Measurements from ENCODE around the gene APOO. TPM values are rescaled to one million over a fixed set of nuclear protein-coding genes. Genes with fewer than 3 reads are reported as not detected.

APOO gene
- total RNA-seq, 1 donor from 2014 or later = 81.0 TPM

DNA sequence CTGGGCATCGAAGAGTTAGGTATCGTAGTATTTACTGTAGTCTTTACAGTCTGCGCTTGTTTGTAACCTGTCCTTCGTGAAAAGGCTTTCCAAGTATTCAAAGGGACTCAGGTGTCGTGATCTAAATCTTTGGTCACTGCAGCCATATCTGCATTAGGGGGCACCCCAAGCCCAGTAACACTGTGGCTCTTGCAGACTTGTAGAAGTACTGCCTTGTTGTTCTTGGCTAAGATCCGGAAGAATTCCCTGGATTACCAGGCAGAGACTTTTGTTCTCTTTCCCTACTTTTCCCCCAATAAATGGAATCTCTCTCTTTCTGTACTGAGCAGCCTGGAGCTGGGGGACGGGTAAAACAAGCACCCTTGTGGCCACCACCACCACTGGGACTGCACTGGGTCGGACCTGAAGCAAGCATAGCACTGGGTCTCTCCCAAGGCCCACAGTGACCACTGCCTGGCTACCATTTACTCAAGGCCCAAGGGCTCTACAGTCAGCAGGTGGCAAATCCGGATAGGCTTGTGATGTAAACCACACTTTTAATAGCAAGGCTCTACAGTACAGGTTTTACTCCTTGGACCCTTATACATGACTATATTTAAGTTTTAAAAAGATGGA lies 12.1 kb upstream of the APOO start:
- peaks cover 6% of the 10 kb centered on the region for H3K4me1 ChIP-seq
- H3K4me3 ChIP-seq = no peak overlapping the region
- peak overlapping the region; percentile 60 for H2AFZ ChIP-seq (replicated peaks)
- DNase-seq (ENCODE audit: low spot score) = peak; percentile 74
- TF ChIP-seq EZH2phosphoT487 (IDR thresholded peaks at IDR 0.05) (no peak), CTCF (IDR thresholded peaks at IDR 0.05) (peak; percentile 67), EZH2 (IDR thresholded peaks at IDR 0.05) (no peak)
- H3K27me3 ChIP-seq = no peaks in the 10 kb centered on the region
- H3K27me3 Mint-ChIP-seq (ENCODE audit: insufficient read depth, low read depth) = no peaks in the 10 kb centered on the region
- H3K36me3 ChIP-seq = no peaks in the 10 kb centered on the region
- H3K4me2 ChIP-seq = peak overlapping the region; percentile 23
- no peaks in the 10 kb centered on the region for H3K36me3 Mint-ChIP-seq
- peak overlapping the region; percentile 59 for H3K27ac ChIP-seq
- peaks cover 9% of the 10 kb centered on the region for H3K9me3 Mint-ChIP-seq
- no peak overlapping the region for H3K4me3 Mint-ChIP-seq
- H3K9ac ChIP-seq = no peak overlapping the region
- no peak overlapping the region for H3K27ac Mint-ChIP-seq
- H3K9me3 ChIP-seq (ENCODE audit: low read depth) = no peaks in the 10 kb centered on the region
- H3F3A ChIP-seq (ENCODE audit: low read depth) = peaks cover 12% of the 10 kb centered on the region
- H3K79me2 ChIP-seq (ENCODE audit: low read depth) = no peaks in the 10 kb centered on the region
- H4K20me1 ChIP-seq (ENCODE audit: low read depth) = no peaks in the 10 kb centered on the region
- H3K4me1 Mint-ChIP-seq = no peaks in the 10 kb centered on the region

DNA sequence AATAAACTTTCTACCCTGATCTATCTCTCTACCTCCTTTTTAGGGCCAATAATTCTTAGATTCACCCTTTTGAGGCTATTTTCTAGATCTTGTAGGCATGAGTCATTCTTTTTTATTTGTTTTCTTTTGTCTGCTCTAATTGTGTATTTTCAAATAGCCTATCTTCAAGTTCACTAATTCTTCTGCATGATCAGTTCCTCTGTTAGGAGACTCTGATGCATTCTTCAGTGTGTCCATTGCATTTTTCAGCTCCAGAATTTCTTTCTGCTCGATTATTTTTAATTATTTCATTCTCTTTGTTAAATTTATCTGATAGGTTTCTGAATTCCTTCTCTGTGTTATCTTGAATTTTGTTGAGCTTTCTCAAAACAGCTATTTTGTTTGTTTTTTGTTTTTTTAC lies 11.4 kb upstream of the APOO start:
- Mint-ChIP-seq H3K27ac (no peak overlapping the region), H3K27me3 (ENCODE audit: insufficient read depth, low read depth) (no peaks in the 10 kb centered on the region), H3K4me3 (no peak overlapping the region), H3K4me1 (no peaks in the 10 kb centered on the region), H3K9me3 (peaks cover 9% of the 10 kb centered on the region), H3K36me3 (no peaks in the 10 kb centered on the region)
- Histone ChIP-seq H3K9ac (no peak overlapping the region), H3K36me3 (no peaks in the 10 kb centered on the region), H3K79me2 (ENCODE audit: low read depth) (no peaks in the 10 kb centered on the region), H4K20me1 (ENCODE audit: low read depth) (no peaks in the 10 kb centered on the region), H3F3A (ENCODE audit: low read depth) (peaks cover 12% of the 10 kb centered on the region), H3K9me3 (ENCODE audit: low read depth) (no peaks in the 10 kb centered on the region), H3K4me2 (no peak overlapping the region), H2AFZ (replicated peaks) (no peak overlapping the region), H3K4me1 (peaks cover 6% of the 10 kb centered on the region), H3K4me3 (no peak overlapping the region), H3K27me3 (no peaks in the 10 kb centered on the region), H3K27ac (no peak overlapping the region)
- TF ChIP-seq EZH2phosphoT487 (IDR thresholded peaks at IDR 0.05) (no peak), CTCF (IDR thresholded peaks at IDR 0.05) (no peak), EZH2 (IDR thresholded peaks at IDR 0.05) (no peak)
- DNase-seq (ENCODE audit: low spot score) = no peak

DNA sequence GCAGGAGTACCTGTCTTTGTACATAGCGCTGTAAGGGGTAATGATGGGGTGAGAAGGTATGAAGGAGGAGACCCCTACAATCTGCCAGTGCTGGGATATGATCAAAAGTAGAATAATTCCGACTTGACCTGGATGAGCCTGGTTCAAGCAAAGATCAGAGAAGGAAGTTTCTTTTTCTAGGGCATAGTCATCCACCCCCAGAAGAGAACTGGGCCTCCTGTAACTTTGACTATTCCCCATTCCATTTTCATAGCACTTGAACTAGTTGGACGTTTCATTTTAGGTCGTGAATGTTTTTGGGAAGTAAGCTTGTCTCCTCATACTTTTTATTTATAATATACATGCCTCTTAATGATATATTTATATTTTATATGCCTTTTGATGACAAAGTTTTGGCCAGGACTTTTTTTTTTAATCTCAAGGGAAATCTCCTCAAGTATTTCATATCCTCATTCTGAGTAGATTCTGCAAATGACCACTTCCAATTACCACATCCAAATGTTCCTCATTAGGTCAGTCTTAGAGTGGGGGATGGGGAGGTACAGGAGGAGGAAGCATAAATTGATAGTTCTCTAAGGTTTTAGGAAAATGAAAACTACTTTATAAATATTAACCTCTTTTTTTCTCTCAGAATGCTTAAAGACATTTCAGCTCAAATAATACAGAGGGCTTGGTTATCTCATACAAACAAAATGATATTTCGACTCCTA lies 3.5 kb upstream of the APOO start:
- Histone ChIP-seq H3K9me3 (ENCODE audit: low read depth) (no peaks in the 10 kb centered on the region), H3K27me3 (no peaks in the 10 kb centered on the region), H2AFZ (replicated peaks) (no peak overlapping the region), H4K20me1 (ENCODE audit: low read depth) (peaks cover 5% of the 10 kb centered on the region), H3K36me3 (no peaks in the 10 kb centered on the region), H3K79me2 (ENCODE audit: low read depth) (peaks cover 10% of the 10 kb centered on the region), H3K4me1 (peaks cover 8% of the 10 kb centered on the region), H3F3A (ENCODE audit: low read depth) (peaks cover 32% of the 10 kb centered on the region), H3K4me2 (no peak overlapping the region), H3K9ac (no peak overlapping the region), H3K4me3 (no peak overlapping the region), H3K27ac (no peak overlapping the region)
- Mint-ChIP-seq H3K27me3 (ENCODE audit: insufficient read depth, low read depth) (peaks cover 5% of the 10 kb centered on the region), H3K4me3 (no peak overlapping the region), H3K36me3 (no peaks in the 10 kb centered on the region), H3K4me1 (peaks cover 11% of the 10 kb centered on the region), H3K27ac (peak overlapping the region; percentile 31), H3K9me3 (no peaks in the 10 kb centered on the region)
- DNase-seq (ENCODE audit: low spot score) = no peak
- TF ChIP-seq EZH2 (IDR thresholded peaks at IDR 0.05) (no peak), CTCF (IDR thresholded peaks at IDR 0.05) (no peak), EZH2phosphoT487 (IDR thresholded peaks at IDR 0.05) (no peak)
